CD4-positive, alpha-beta T cell treated with Interferon alpha-2 for 1 hour (primary cell): ENCODE results near the gene TBX6.
A peak's percentile ranks its signal among the peaks of the same experiment; 100 is the strongest.
"Not testable (repeated sequence)": the region's sequence is repeated elsewhere in the genome, so short reads cannot be mapped to it uniquely, and the experiment has no call there.

ENCODE experiments used
- DNase-seq, 2 donors: peaks; one replicate each; pipeline ENCODE4 v3.0.0-alpha.2; 2020 to 2022

The TBX6 gene

GRCh38 chr16:30091474-30092372, at the start of gene TBX6:
TSS of gene TBX6 (minus strand) at chr16:30091924. CDS start at chr16:30091193, 731 bp downstream.
- peak; percentile 90 to 94 for DNase-seq

- DNase-seq = no peak
Observed at GRCh38 chr16:30139583-30140481, 48.1 kb upstream of the TBX6 start.

GRCh38 chr16:30137897-30138296, 46.2 kb upstream of the TBX6 start:
- DNase-seq = no peak

GRCh38 chr16:30136971-30137605, 45.4 kb upstream of the TBX6 start:
- DNase-seq = no peak

- no peak for DNase-seq
Observed at GRCh38 chr16:30132591-30132990, 40.9 kb upstream of the TBX6 start.

GRCh38 chr16:30131869-30132475, 40.2 kb upstream of the TBX6 start:
- no peak for DNase-seq

- DNase-seq = no peak
Observed at GRCh38 chr16:30127993-30128392, 36.3 kb upstream of the TBX6 start.

- DNase-seq = not testable (repeated sequence)
Observed at GRCh38 chr16:30125690-30126089, 34.0 kb upstream of the TBX6 start.

GRCh38 chr16:30124985-30125379, 33.3 kb upstream of the TBX6 start:
- no peak for DNase-seq

- DNase-seq = peak in 1 of 2 donors; percentile 14
Observed at GRCh38 chr16:30122604-30123160, 31.0 kb upstream of the TBX6 start.

GRCh38 chr16:30121741-30122571, 30.2 kb upstream of the TBX6 start:
- no peak for DNase-seq

GRCh38 chr16:30120340-30121105, 28.8 kb upstream of the TBX6 start:
- no peak for DNase-seq

GRCh38 chr16:30119428-30119827, 27.7 kb upstream of the TBX6 start:
- no peak for DNase-seq

- DNase-seq = no peak
Observed at GRCh38 chr16:30117768-30118167, 26.0 kb upstream of the TBX6 start.

- DNase-seq = no peak
Observed at GRCh38 chr16:30116291-30117207, 24.8 kb upstream of the TBX6 start.

GRCh38 chr16:30115238-30115637, 23.5 kb upstream of the TBX6 start:
- peak in 1 of 2 donors; percentile 35 for DNase-seq

GRCh38 chr16:30114833-30115232, 23.1 kb upstream of the TBX6 start:
- not testable (repeated sequence) for DNase-seq

- no peak for DNase-seq
Observed at GRCh38 chr16:30114411-30114810, 22.7 kb upstream of the TBX6 start.

GRCh38 chr16:30113711-30114333, 22.1 kb upstream of the TBX6 start:
- no peak for DNase-seq
